RWPE2 (cell line): ENCODE measurements around the gene SEC24A.

ENCODE experiments used
- ATAC-seq: fragments of 200-7000 bp; cut with Tn5 transposase; 3 replicates; pipeline ENCODE4 v1.9.1; 2021; ENCODE audit warnings: low read depth
- DNase-seq: peaks from one replicate; pipeline ENCODE4 v3.0.0-alpha.2; 2020; ENCODE audit warnings: low spot score
- H3K27ac ChIP-seq: fragments of 450-650 bp; 2 replicates; pipeline ENCODE4 v1.5.1; 2017; ENCODE audit warnings: mild to moderate bottlenecking; ENCODE audit not compliant: poor library complexity, severe bottlenecking
- H3K27me3 ChIP-seq: fragments of 250-450 bp; sonication (Bioruptor Pico); 2 replicates; pipeline ENCODE4 v1.5.1; 2021; ENCODE audit warnings: mild to moderate bottlenecking, moderate library complexity; ENCODE audit not compliant: insufficient read depth, poor library complexity, severe bottlenecking
- H3K36me3 ChIP-seq: fragments of 250-450 bp; sonication (Bioruptor Pico); 2 replicates; pipeline ENCODE4 v1.5.1; 2020; ENCODE audit warnings: low read depth, mild to moderate bottlenecking, moderate library complexity
- H3K4me1 ChIP-seq: fragments of 250-450 bp; sonication (Bioruptor Pico); 2 replicates; pipeline ENCODE4 v1.5.1; 2021; ENCODE audit warnings: mild to moderate bottlenecking, moderate library complexity; ENCODE audit not compliant: insufficient read depth, poor library complexity, severe bottlenecking
- H3K4me3 ChIP-seq: fragments of 250-450 bp; sonication (Bioruptor Pico); 2 replicates; pipeline ENCODE4 v1.5.1; 2021; ENCODE audit warnings: mild to moderate bottlenecking, moderate library complexity; ENCODE audit not compliant: severe bottlenecking
- H3K9me3 ChIP-seq: fragments of 250-450 bp; sonication (Bioruptor Pico); 2 replicates; pipeline ENCODE4 v1.5.1; 2021; ENCODE audit warnings: mild to moderate bottlenecking, moderate library complexity; ENCODE audit not compliant: severe bottlenecking
- TF ChIP-seq, protein P1 (sequence below): fragments of 450-650 bp; IDR thresholded peaks from one replicate; pipeline ENCODE4 v1.5.1; 2017; ENCODE audit warnings: mild to moderate bottlenecking, moderate library complexity; ENCODE audit not compliant: poor library complexity, severe bottlenecking

SEC24A gene

DNA sequence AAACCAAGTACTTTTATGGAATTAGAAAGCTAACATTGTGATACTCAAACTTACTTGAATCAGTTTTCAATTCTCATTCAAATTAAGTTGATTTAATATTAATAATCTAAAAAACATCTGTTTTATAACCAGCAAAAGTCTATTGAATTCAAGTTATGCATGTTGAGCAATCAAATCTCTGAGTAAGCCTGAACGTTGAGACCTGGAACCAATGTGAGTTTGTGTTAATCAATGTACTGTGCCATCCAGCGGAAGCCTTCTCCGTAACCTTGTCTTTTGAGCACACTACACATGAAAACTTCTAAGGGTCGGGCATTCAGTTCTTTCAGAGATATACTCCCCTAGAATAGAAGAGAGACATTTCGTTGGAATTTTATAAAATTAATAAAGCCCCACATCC, 41.9 kb upstream of the SEC24A start:
- Histone ChIP-seq H3K9me3 (no peaks in the 10 kb centered on the region), H3K36me3 (peaks cover 79% of the 10 kb centered on the region), H3K27ac (no peak overlapping the region), H3K4me3 (no peak overlapping the region), H3K27me3 (no peaks in the 10 kb centered on the region), H3K4me1 (no peaks in the 10 kb centered on the region)
- no peak for ATAC-seq
- TF ChIP-seq, protein P1, sequence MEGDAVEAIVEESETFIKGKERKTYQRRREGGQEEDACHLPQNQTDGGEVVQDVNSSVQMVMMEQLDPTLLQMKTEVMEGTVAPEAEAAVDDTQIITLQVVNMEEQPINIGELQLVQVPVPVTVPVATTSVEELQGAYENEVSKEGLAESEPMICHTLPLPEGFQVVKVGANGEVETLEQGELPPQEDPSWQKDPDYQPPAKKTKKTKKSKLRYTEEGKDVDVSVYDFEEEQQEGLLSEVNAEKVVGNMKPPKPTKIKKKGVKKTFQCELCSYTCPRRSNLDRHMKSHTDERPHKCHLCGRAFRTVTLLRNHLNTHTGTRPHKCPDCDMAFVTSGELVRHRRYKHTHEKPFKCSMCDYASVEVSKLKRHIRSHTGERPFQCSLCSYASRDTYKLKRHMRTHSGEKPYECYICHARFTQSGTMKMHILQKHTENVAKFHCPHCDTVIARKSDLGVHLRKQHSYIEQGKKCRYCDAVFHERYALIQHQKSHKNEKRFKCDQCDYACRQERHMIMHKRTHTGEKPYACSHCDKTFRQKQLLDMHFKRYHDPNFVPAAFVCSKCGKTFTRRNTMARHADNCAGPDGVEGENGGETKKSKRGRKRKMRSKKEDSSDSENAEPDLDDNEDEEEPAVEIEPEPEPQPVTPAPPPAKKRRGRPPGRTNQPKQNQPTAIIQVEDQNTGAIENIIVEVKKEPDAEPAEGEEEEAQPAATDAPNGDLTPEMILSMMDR: no peak
- no peak for DNase-seq

DNA sequence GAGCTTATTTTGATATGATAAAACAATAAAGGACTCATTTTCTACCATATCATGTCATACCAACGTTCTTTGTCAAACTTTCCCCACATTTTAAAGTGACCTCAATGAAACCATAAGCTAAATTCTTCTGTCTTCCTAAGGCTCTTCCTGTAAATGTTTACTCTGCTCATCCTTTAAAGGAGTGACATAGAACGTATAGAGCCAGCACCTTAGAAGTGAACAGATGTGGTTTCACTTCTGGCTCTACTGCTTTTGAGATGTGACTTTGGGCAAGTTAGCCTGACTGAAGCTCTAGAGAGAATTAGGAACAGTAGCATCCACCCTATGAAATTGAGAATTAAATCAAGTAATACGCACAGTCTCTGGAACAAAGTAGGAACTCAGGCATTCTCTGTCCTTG, 40.0 kb upstream of the SEC24A start:
- ATAC-seq (no peak), DNase-seq (no peak)
- H3K27ac ChIP-seq: no peak overlapping the region
- no peaks in the 10 kb centered on the region for H3K9me3 ChIP-seq
- peaks cover 94% of the 10 kb centered on the region for H3K36me3 ChIP-seq
- TF ChIP-seq, protein P1: no peak
- H3K4me1 ChIP-seq: no peaks in the 10 kb centered on the region
- no peak overlapping the region for H3K4me3 ChIP-seq
- no peaks in the 10 kb centered on the region for H3K27me3 ChIP-seq

DNA sequence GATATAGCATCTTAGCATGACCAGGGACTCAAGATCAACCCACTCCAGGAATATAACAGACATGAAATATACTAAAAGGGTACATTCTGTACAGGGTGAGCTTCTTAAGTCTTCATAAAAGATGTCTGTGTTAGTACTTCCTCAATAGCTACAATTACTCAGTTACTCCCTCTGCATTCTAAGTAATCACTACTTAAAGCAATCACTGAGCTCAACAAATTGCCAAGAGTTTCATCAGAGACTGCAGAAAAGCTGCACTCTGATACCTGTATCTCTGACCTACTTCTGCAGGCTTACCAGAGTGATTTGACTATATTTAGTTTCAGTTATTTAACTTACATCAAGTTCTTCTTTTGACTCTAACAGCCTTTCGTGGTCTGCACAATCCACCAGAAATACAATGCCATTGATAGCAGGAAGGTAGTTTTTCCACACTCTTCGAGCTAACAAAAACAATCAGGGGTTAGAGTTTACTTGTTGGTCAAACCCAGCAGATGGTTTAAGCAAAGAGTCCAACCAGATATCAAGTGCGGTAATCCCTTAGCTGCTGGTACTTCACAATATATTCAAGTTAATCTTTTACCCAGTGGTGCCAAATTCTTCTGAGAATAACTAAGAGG, 39.2 kb upstream of the SEC24A start:
- no peak overlapping the region for H3K4me3 ChIP-seq
- no peak overlapping the region for H3K27ac ChIP-seq

DNA sequence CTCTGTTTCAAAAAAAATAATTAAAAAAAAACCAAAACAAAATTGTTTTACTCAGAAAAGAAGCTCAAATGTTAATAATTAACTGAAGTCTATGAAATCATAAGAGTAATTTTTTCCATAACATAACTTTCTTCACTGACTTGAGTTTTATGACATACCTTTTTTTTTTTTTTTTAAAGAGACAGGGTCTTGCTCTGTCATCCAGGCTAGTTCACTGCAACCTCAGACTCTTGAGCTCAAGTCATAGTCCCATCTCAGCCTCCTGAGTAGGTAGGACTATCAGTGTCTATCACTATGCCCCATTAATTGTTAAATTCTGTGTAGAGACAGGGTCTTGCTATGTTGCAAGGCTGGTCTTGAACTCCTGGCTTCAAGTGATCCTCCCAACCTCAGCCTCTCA, 37.9 kb upstream of the SEC24A start:
- H3K9me3 ChIP-seq: no peaks in the 10 kb centered on the region
- H3K4me1 ChIP-seq: no peaks in the 10 kb centered on the region
- DNase-seq (no peak), ATAC-seq (no peak)
- H3K27me3 ChIP-seq: no peaks in the 10 kb centered on the region
- H3K4me3 ChIP-seq: no peak overlapping the region
- TF ChIP-seq, protein P1: no peak
- no peak overlapping the region for H3K27ac ChIP-seq
- peaks cover 92% of the 10 kb centered on the region for H3K36me3 ChIP-seq

More for the DNA sequence above, 39.2 kb upstream of the SEC24A start:
- Histone ChIP-seq H3K36me3 (peaks cover 94% of the 10 kb centered on the region), H3K4me1 (no peaks in the 10 kb centered on the region), H3K27me3 (no peaks in the 10 kb centered on the region), H3K9me3 (no peaks in the 10 kb centered on the region)
- TF ChIP-seq, protein P1: no peak
- DNase-seq (no peak), ATAC-seq (no peak)

DNA sequence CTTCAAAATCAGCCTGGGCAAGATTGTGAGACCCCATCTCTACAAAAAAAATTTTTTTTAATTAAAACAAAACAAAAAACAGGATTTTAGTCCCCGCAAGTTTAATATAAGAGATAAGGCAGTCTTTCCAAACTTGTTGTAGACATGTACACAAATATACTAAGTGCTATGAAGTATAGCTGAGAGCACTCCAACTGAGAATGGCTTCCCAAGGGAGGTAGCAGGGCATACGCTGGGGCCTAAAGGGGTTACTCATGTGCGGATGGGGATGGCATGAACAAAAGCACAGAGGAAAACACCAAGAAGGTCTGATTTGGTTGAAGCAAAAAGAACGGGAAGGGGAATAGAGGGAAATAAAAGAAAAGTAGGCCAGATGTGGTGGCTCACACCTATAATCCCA, 37.1 kb upstream of the SEC24A start:
- Histone ChIP-seq H3K4me3 (no peak overlapping the region), H3K27me3 (no peaks in the 10 kb centered on the region), H3K4me1 (no peaks in the 10 kb centered on the region), H3K36me3 (peaks cover 87% of the 10 kb centered on the region), H3K9me3 (no peaks in the 10 kb centered on the region), H3K27ac (no peak overlapping the region)
- DNase-seq (no peak), ATAC-seq (no peak)
- TF ChIP-seq, protein P1: no peak
